ENCODE measurements around the gene KLHL29. TPM values are rescaled to one million over a fixed set of nuclear protein-coding genes. Genes with fewer than 3 reads are reported as not detected.

Gene KLHL29
- total and polyA plus RNA-seq, 5 donors from 2014 or later: 0.09 to 1.3 (median 0.24) TPM

- Histone ChIP-seq H3K36me3 (ENCODE audit: control insufficient read depth, insufficient read depth, low read length) (no peaks in the 10 kb centered on the region), H3K27ac (ENCODE audit: insufficient read depth, low read length, poor library complexity, severe bottlenecking) (no peak overlapping the region), H3K4me1 (ENCODE audit: control insufficient read depth, insufficient read depth, low read length, poor library complexity, severe bottlenecking) (no peaks in the 10 kb centered on the region), H3K4me3 (ENCODE audit: low read depth, low read length) (no peak overlapping the region), H3K9me3 (ENCODE audit: control insufficient read depth in 2 of 2, low read length in 2 of 2) (no peaks in the 10 kb centered on the region), H3K27me3 (ENCODE audit: control insufficient read depth, insufficient read depth, low read length) (no peaks in the 10 kb centered on the region)
- Mint-ChIP-seq H3K4me3 (no peak overlapping the region), H3K36me3 (no peaks in the 10 kb centered on the region), H3K4me1 (peaks cover 0 to 9% (median 6%) of the 10 kb centered on the region in 4 donors), H3K27ac (no peak overlapping the region), H3K27me3 (peaks cover 16% of the 10 kb centered on the region), H3K9me3 (no peaks in the 10 kb centered on the region)
- no peak for ATAC-seq (ENCODE audit: low read depth in 2 of 2)
- no peak for DNase-seq
These were observed 103.6 kb downstream of the KLHL29 start for GRCh38 chr2:23488584-23488983.

GRCh38 chr2:23489471-23490322, 104.7 kb downstream of the KLHL29 start:
- no peaks in the 10 kb centered on the region for H3K9me3 Mint-ChIP-seq
- no peak overlapping the region for H3K27ac Mint-ChIP-seq
- no peaks in the 10 kb centered on the region for H3K36me3 Mint-ChIP-seq
- no peak overlapping the region for H3K4me3 ChIP-seq (ENCODE audit: low read depth, low read length)
- H3K36me3 ChIP-seq (ENCODE audit: control insufficient read depth, insufficient read depth, low read length): no peaks in the 10 kb centered on the region
- ATAC-seq (ENCODE audit: low read depth in 2 of 2): no peak
- H3K27me3 ChIP-seq (ENCODE audit: control insufficient read depth, insufficient read depth, low read length): no peaks in the 10 kb centered on the region
- H3K4me1 Mint-ChIP-seq: peaks cover 0 to 9% (median 6%) of the 10 kb centered on the region in 4 donors
- H3K9me3 ChIP-seq (ENCODE audit: control insufficient read depth in 2 of 2, low read length in 2 of 2): no peaks in the 10 kb centered on the region
- H3K4me1 ChIP-seq (ENCODE audit: control insufficient read depth, insufficient read depth, low read length, poor library complexity, severe bottlenecking): no peaks in the 10 kb centered on the region
- H3K27ac ChIP-seq (ENCODE audit: insufficient read depth, low read length, poor library complexity, severe bottlenecking): no peak overlapping the region
- H3K4me3 Mint-ChIP-seq: no peak overlapping the region
- peak in 1 of 3 donors; percentile 81 for DNase-seq
- H3K27me3 Mint-ChIP-seq: peaks cover 16% of the 10 kb centered on the region

GRCh38 chr2:23491591-23492336, 106.8 kb downstream of the KLHL29 start:
- H3K27ac Mint-ChIP-seq: no peak overlapping the region
- no peaks in the 10 kb centered on the region for H3K36me3 ChIP-seq (ENCODE audit: control insufficient read depth, insufficient read depth, low read length)
- peaks cover 0 to 16% (median 8%) of the 10 kb centered on the region in 4 donors for H3K4me1 Mint-ChIP-seq

GRCh38 chr2:23492337-23492675, 107.3 kb downstream of the KLHL29 start:
- Histone ChIP-seq H3K36me3 (ENCODE audit: control insufficient read depth, insufficient read depth, low read length) (no peaks in the 10 kb centered on the region), H3K27me3 (ENCODE audit: control insufficient read depth, insufficient read depth, low read length) (no peaks in the 10 kb centered on the region), H3K4me3 (ENCODE audit: low read depth, low read length) (no peak overlapping the region), H3K4me1 (ENCODE audit: control insufficient read depth, insufficient read depth, low read length, poor library complexity, severe bottlenecking) (peaks cover 4% of the 10 kb centered on the region), H3K27ac (ENCODE audit: insufficient read depth, low read length, poor library complexity, severe bottlenecking) (no peak overlapping the region), H3K9me3 (ENCODE audit: control insufficient read depth in 2 of 2, low read length in 2 of 2) (no peaks in the 10 kb centered on the region)
- DNase-seq (no peak), ATAC-seq (ENCODE audit: low read depth in 2 of 2) (no peak)
- H3K4me3 Mint-ChIP-seq: no peak overlapping the region
- no peak overlapping the region for H3K27ac Mint-ChIP-seq
- peaks cover 0 to 21% (median 14%) of the 10 kb centered on the region in 4 donors for H3K4me1 Mint-ChIP-seq
- H3K9me3 Mint-ChIP-seq: no peaks in the 10 kb centered on the region
- peaks cover 16% of the 10 kb centered on the region for H3K27me3 Mint-ChIP-seq
- no peaks in the 10 kb centered on the region for H3K36me3 Mint-ChIP-seq

More at GRCh38 chr2:23491591-23492336, 106.8 kb downstream of the KLHL29 start:
- ATAC-seq (ENCODE audit: low read depth in 2 of 2) (no peak), DNase-seq (no peak)
- Mint-ChIP-seq H3K36me3 (no peaks in the 10 kb centered on the region), H3K27me3 (peaks cover 16% of the 10 kb centered on the region), H3K4me3 (no peak overlapping the region), H3K9me3 (no peaks in the 10 kb centered on the region)
- H3K27ac ChIP-seq (ENCODE audit: insufficient read depth, low read length, poor library complexity, severe bottlenecking): no peak overlapping the region
- no peaks in the 10 kb centered on the region for H3K27me3 ChIP-seq (ENCODE audit: control insufficient read depth, insufficient read depth, low read length)
- H3K9me3 ChIP-seq (ENCODE audit: control insufficient read depth in 2 of 2, low read length in 2 of 2): no peaks in the 10 kb centered on the region
- no peaks in the 10 kb centered on the region for H3K4me1 ChIP-seq (ENCODE audit: control insufficient read depth, insufficient read depth, low read length, poor library complexity, severe bottlenecking)
- no peak overlapping the region for H3K4me3 ChIP-seq (ENCODE audit: low read depth, low read length)

- DNase-seq: no peak
- Histone ChIP-seq H3K36me3 (ENCODE audit: control insufficient read depth, insufficient read depth, low read length) (no peaks in the 10 kb centered on the region), H3K9me3 (ENCODE audit: control insufficient read depth in 2 of 2, low read length in 2 of 2) (no peaks in the 10 kb centered on the region), H3K4me3 (ENCODE audit: low read depth, low read length) (no peak overlapping the region), H3K27ac (ENCODE audit: insufficient read depth, low read length, poor library complexity, severe bottlenecking) (no peak overlapping the region), H3K27me3 (ENCODE audit: control insufficient read depth, insufficient read depth, low read length) (no peaks in the 10 kb centered on the region), H3K4me1 (ENCODE audit: control insufficient read depth, insufficient read depth, low read length, poor library complexity, severe bottlenecking) (peaks cover 4% of the 10 kb centered on the region)
- ATAC-seq (ENCODE audit: low read depth in 2 of 2): no peak
- H3K4me1 Mint-ChIP-seq: peaks cover 0 to 26% (median 16%) of the 10 kb centered on the region in 4 donors
- H3K4me3 Mint-ChIP-seq: no peak overlapping the region
- H3K27ac Mint-ChIP-seq: no peak overlapping the region
- peaks cover 16% of the 10 kb centered on the region for H3K27me3 Mint-ChIP-seq
- H3K9me3 Mint-ChIP-seq: no peaks in the 10 kb centered on the region
- H3K36me3 Mint-ChIP-seq: no peaks in the 10 kb centered on the region
These were observed 107.9 kb downstream of the KLHL29 start for GRCh38 chr2:23492921-23493320.

- Mint-ChIP-seq H3K4me1 (peaks cover 0 to 27% (median 17%) of the 10 kb centered on the region in 4 donors), H3K27ac (no peak overlapping the region), H3K36me3 (no peaks in the 10 kb centered on the region), H3K9me3 (no peaks in the 10 kb centered on the region), H3K27me3 (peaks cover 16% of the 10 kb centered on the region), H3K4me3 (no peak overlapping the region)
- Histone ChIP-seq H3K36me3 (ENCODE audit: control insufficient read depth, insufficient read depth, low read length) (no peaks in the 10 kb centered on the region), H3K27ac (ENCODE audit: insufficient read depth, low read length, poor library complexity, severe bottlenecking) (no peak overlapping the region), H3K9me3 (ENCODE audit: control insufficient read depth in 2 of 2, low read length in 2 of 2) (no peaks in the 10 kb centered on the region), H3K4me1 (ENCODE audit: control insufficient read depth, insufficient read depth, low read length, poor library complexity, severe bottlenecking) (peaks cover 4% of the 10 kb centered on the region), H3K4me3 (ENCODE audit: low read depth, low read length) (no peak overlapping the region), H3K27me3 (ENCODE audit: control insufficient read depth, insufficient read depth, low read length) (no peaks in the 10 kb centered on the region)
- ATAC-seq (ENCODE audit: low read depth in 2 of 2) (no peak), DNase-seq (no peak)
These were observed 108.9 kb downstream of the KLHL29 start for GRCh38 chr2:23493846-23494245.

- H3K36me3 Mint-ChIP-seq: no peaks in the 10 kb centered on the region
- no peak overlapping the region for H3K4me3 Mint-ChIP-seq
- no peak overlapping the region for H3K27ac Mint-ChIP-seq
- Histone ChIP-seq H3K27me3 (ENCODE audit: control insufficient read depth, insufficient read depth, low read length) (no peaks in the 10 kb centered on the region), H3K36me3 (ENCODE audit: control insufficient read depth, insufficient read depth, low read length) (no peaks in the 10 kb centered on the region), H3K4me1 (ENCODE audit: control insufficient read depth, insufficient read depth, low read length, poor library complexity, severe bottlenecking) (peaks cover 4% of the 10 kb centered on the region), H3K27ac (ENCODE audit: insufficient read depth, low read length, poor library complexity, severe bottlenecking) (no peak overlapping the region), H3K4me3 (ENCODE audit: low read depth, low read length) (no peak overlapping the region), H3K9me3 (ENCODE audit: control insufficient read depth in 2 of 2, low read length in 2 of 2) (no peaks in the 10 kb centered on the region)
- peaks cover 16% of the 10 kb centered on the region for H3K27me3 Mint-ChIP-seq
- ATAC-seq (ENCODE audit: low read depth in 2 of 2) (no peak), DNase-seq (no peak)
- H3K4me1 Mint-ChIP-seq: peaks cover 0 to 27% (median 17%) of the 10 kb centered on the region in 4 donors
- no peaks in the 10 kb centered on the region for H3K9me3 Mint-ChIP-seq
These were observed 109.3 kb downstream of the KLHL29 start for GRCh38 chr2:23494286-23494685.
